Bone marrow (tissue), 2 donors: ENCODE data around the gene TRAF3IP3.

Experiments
- DNase-seq, 2 donors: peaks; one replicate each; lab custom pipeline; 2025; lab: John Stamatoyannopoulos, UW

TRAF3IP3 gene

GRCh38 chr1:209829716-209830115 lies 73.9 kb downstream of the TRAF3IP3 start:
- no peak for DNase-seq

GRCh38 chr1:209830722-209831121 lies 74.9 kb downstream of the TRAF3IP3 start:
- no peak for DNase-seq

- DNase-seq = no peak
Observed at GRCh38 chr1:209831615-209832014, 75.8 kb downstream of the TRAF3IP3 start.
